Astrocyte (in vitro differentiated cells and primary cell): ENCODE results near the gene TACR2. TPM values are rescaled to one million over a fixed set of nuclear protein-coding genes. Genes with fewer than 3 reads are reported as not detected.

Experiments used
- DNase-seq: peaks from one replicate; pipeline ENCODE4 v3.0.0-alpha.2; 2010; ENCODE audit warnings: low read depth
- FAIRE-seq: peaks from 2 replicates; lab custom pipeline; 2011; peaks lifted over from hg19 to GRCh38; lab: Jason Lieb, UNC
- H2AFZ ChIP-seq: 2 replicates; pipeline ENCODE4 v1.6.0; 2012; ENCODE audit warnings: low read depth, low read length, inconsistent platforms
- H3K27ac ChIP-seq: 2 replicates; pipeline ENCODE4 v1.5.1; 2011; ENCODE audit warnings: low read depth, low read length, inconsistent platforms
- H3K27me3 ChIP-seq: 2 replicates; pipeline ENCODE4 v1.6.0; 2011; ENCODE audit warnings: low read length, inconsistent platforms; ENCODE audit not compliant: insufficient read depth
- H3K36me3 ChIP-seq: 2 replicates; pipeline ENCODE4 v1.5.1; 2011; ENCODE audit warnings: low read length, inconsistent platforms; ENCODE audit not compliant: insufficient read depth
- H3K4me1 ChIP-seq: 2 replicates; pipeline ENCODE4 v1.5.1; 2011; ENCODE audit warnings: low read length, inconsistent platforms; ENCODE audit not compliant: insufficient read depth
- H3K4me2 ChIP-seq: 2 replicates; pipeline ENCODE4 v1.6.0; 2012; ENCODE audit warnings: low read length, inconsistent platforms
- H3K4me3 ChIP-seq: 2 replicates; pipeline ENCODE4 v1.5.1; 2011; ENCODE audit warnings: low read depth, mild to moderate bottlenecking, low read length, inconsistent platforms; ENCODE audit not compliant: insufficient read depth
- H3K79me2 ChIP-seq: 2 replicates; pipeline ENCODE4 v1.6.0; 2012; ENCODE audit warnings: mild to moderate bottlenecking, low read length, inconsistent platforms; ENCODE audit not compliant: insufficient read depth
- H3K9ac ChIP-seq: 2 replicates; pipeline ENCODE4 v1.6.0; 2012; ENCODE audit warnings: mild to moderate bottlenecking, low read length, inconsistent platforms
- H3K9me3 ChIP-seq: 2 replicates; pipeline ENCODE4 v1.5.1; 2012; ENCODE audit warnings: low read depth, mild to moderate bottlenecking, low read length, inconsistent platforms; ENCODE audit not compliant: insufficient read depth
- H4K20me1 ChIP-seq: 2 replicates; pipeline ENCODE4 v1.6.0; 2012; ENCODE audit warnings: low read length, inconsistent platforms; ENCODE audit not compliant: insufficient read depth
- H3K27ac Mint-ChIP-seq: one replicate; pipeline ENCODE4 v1.8.0; 2021; ENCODE audit warnings: mild to moderate bottlenecking, mixed read lengths; ENCODE audit not compliant: unreplicated experiment
- H3K27me3 Mint-ChIP-seq: one replicate; pipeline ENCODE4 v1.8.0; 2021; ENCODE audit warnings: low read depth, mixed read lengths; ENCODE audit not compliant: unreplicated experiment
- H3K36me3 Mint-ChIP-seq: one replicate; pipeline ENCODE4 v1.8.0; 2021; ENCODE audit warnings: low read depth, mixed read lengths; ENCODE audit not compliant: unreplicated experiment
- H3K4me1 Mint-ChIP-seq: one replicate; pipeline ENCODE4 v1.8.0; 2021; ENCODE audit warnings: low read depth, mixed read lengths; ENCODE audit not compliant: unreplicated experiment
- H3K4me3 Mint-ChIP-seq: one replicate; pipeline ENCODE4 v1.8.0; 2021; ENCODE audit warnings: mild to moderate bottlenecking, moderate library complexity, mixed read lengths; ENCODE audit not compliant: unreplicated experiment
- H3K9me3 Mint-ChIP-seq: one replicate; pipeline ENCODE4 v1.8.0; 2021; ENCODE audit warnings: mild to moderate bottlenecking, mixed read lengths; ENCODE audit not compliant: unreplicated experiment
- EZH2 ChIP-seq: IDR thresholded peaks from 2 replicates; pipeline ENCODE4 v1.6.1; 2012; ENCODE audit warnings: mild to moderate bottlenecking, low read length, inconsistent platforms; ENCODE audit not compliant: insufficient read depth
- total RNA-seq: library from RNA; stranded (reverse); gene quantifications from 2 replicates; pipeline ENCODE4 v1.2.1, GENCODE V29; 2021
- TF ChIP-seq, protein P1 (sequence below): IDR thresholded peaks from 2 replicates; pipeline ENCODE4 v1.5.1; 2011; ENCODE audit warnings: low read depth, mild to moderate bottlenecking, inconsistent platforms, low read length, moderate library complexity; ENCODE audit not compliant: insufficient read depth

TACR2 gene
- total RNA-seq, 1 donor from 2014 or later, result not detected

DNA sequence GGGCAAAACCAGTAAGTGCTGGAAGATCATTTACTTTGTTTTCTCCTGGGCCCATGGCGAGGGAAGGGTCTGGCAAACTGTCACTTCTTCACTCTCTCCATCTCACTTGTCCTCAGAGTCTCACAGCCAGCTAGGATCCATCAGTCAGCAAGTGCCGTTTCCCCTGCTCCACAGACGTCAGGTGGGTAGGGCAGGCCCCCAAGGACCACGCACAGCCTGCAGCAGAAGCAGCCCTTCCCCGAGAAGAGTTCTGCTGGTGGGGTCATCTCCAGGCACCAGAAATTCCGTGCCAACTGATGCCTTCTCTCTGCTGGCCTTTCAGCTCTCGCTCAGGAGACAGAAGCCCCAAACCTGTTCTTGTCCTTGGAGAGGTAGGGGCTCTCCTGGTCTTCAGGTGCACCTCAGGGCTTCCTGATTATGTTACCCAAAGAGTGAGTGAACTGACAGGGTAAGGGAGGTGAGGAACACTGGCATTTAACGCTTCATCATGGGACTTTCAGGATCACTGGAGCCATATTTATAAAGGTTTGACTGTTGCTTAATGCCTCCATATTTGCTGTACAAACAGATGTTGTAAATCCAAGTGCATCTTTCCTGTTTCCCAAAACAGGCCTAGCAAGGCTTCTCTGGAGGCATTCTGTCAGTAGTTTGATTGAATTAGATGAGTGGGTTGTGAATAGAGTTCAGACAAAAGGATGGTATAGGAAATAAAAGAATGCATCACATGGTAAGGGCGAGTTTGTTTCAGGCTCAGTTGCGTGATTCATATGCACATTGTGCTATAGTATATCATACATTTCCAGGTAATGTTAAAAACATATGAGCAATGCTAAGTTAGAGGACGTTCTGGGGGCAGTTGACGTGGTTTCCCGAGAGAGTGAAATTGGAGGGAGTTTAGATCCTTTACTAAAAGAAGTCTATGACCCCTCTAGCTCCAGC, 20.9 kb upstream of the TACR2 start:
- Histone ChIP-seq H3K36me3 (no peaks in the 10 kb centered on the region), H3K27ac (no peak overlapping the region), H3K4me1 (peaks cover 5% of the 10 kb centered on the region), H3K4me3 (no peak overlapping the region), H2AFZ (no peak overlapping the region), H4K20me1 (no peaks in the 10 kb centered on the region), H3K27me3 (peaks cover 4% of the 10 kb centered on the region), H3K4me2 (no peak overlapping the region), H3K79me2 (no peaks in the 10 kb centered on the region), H3K9ac (no peak overlapping the region), H3K9me3 (no peaks in the 10 kb centered on the region)
- TF ChIP-seq, protein P1, sequence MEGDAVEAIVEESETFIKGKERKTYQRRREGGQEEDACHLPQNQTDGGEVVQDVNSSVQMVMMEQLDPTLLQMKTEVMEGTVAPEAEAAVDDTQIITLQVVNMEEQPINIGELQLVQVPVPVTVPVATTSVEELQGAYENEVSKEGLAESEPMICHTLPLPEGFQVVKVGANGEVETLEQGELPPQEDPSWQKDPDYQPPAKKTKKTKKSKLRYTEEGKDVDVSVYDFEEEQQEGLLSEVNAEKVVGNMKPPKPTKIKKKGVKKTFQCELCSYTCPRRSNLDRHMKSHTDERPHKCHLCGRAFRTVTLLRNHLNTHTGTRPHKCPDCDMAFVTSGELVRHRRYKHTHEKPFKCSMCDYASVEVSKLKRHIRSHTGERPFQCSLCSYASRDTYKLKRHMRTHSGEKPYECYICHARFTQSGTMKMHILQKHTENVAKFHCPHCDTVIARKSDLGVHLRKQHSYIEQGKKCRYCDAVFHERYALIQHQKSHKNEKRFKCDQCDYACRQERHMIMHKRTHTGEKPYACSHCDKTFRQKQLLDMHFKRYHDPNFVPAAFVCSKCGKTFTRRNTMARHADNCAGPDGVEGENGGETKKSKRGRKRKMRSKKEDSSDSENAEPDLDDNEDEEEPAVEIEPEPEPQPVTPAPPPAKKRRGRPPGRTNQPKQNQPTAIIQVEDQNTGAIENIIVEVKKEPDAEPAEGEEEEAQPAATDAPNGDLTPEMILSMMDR, result no peak
- no peak for TF ChIP-seq EZH2
- Mint-ChIP-seq H3K36me3 (no peaks in the 10 kb centered on the region), H3K27me3 (peaks cover 22% of the 10 kb centered on the region), H3K4me3 (no peak overlapping the region), H3K4me1 (peaks cover 4% of the 10 kb centered on the region), H3K27ac (no peak overlapping the region), H3K9me3 (peaks cover 8% of the 10 kb centered on the region)
- DNase-seq, result no peak
- FAIRE-seq, result no peak

DNA sequence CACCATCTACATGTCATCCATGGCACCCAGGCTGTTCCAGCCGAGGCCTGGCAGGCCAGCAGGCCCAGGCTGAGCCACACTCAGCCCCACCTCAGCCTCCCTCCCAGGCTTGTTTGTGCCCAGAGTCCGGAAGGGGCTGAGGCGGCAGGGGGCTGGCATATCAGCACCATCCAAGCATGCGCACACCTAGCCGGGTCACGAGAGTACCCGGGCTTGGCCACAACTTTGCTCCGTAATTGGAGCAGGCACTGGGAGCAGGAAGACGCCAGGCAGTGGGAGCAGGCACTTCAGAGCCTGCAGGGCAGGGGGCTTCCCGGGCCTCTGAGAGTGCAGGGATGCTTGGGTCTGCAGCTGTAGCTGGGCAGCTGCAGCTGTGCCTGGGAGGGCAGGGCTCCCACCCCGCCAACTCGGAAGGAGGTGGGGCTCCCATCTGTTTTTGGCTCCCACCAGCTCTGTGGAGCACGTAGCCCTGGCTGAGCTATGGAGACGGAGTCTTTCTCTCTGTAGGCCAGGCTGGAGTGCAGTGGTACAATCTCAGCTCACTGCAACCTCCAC, 19.3 kb upstream of the TACR2 start:
- H3K4me1 Mint-ChIP-seq, result peaks cover 4% of the 10 kb centered on the region
- H3K4me1 ChIP-seq, result peaks cover 5% of the 10 kb centered on the region
- H3K36me3 Mint-ChIP-seq, result no peaks in the 10 kb centered on the region
- no peak overlapping the region for H3K4me2 ChIP-seq
- no peak overlapping the region for H2AFZ ChIP-seq
- peaks cover 5% of the 10 kb centered on the region for H3K9me3 Mint-ChIP-seq
- no peaks in the 10 kb centered on the region for H3K9me3 ChIP-seq
- no peak overlapping the region for H3K27ac ChIP-seq
- no peak overlapping the region for H3K27ac Mint-ChIP-seq
- H3K4me3 ChIP-seq, result no peak overlapping the region
- DNase-seq (no peak), FAIRE-seq (no peak)
- H3K36me3 ChIP-seq, result no peaks in the 10 kb centered on the region
- no peaks in the 10 kb centered on the region for H4K20me1 ChIP-seq
- no peak for TF ChIP-seq EZH2
- TF ChIP-seq, protein P1, result no peak
- no peak overlapping the region for H3K9ac ChIP-seq
- peaks cover 4% of the 10 kb centered on the region for H3K27me3 ChIP-seq
- no peaks in the 10 kb centered on the region for H3K79me2 ChIP-seq
- no peak overlapping the region for H3K4me3 Mint-ChIP-seq
- H3K27me3 Mint-ChIP-seq, result peaks cover 18% of the 10 kb centered on the region

DNA sequence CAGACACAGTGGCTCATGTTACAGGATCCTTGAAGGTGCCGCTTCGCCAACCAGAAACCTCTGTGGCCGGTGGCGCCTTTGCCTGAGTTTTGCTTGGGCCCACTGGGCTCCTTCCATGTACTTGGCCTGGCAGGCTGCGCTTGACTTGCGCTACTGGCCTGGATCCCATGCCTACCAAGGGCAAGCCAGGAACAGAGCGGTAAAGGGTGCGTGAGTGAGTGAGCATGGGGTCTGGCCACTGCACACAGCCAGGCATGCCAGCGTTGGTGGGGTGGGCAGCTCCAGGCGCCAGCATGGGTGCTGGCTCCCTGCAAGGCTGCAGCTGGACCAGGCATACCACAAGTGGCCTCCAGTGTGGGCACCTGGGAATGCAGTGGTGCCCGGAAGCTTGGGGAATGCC, 18.2 kb upstream of the TACR2 start:
- Mint-ChIP-seq H3K4me1 (peaks cover 4% of the 10 kb centered on the region), H3K27ac (no peak overlapping the region), H3K4me3 (no peak overlapping the region), H3K27me3 (peaks cover 18% of the 10 kb centered on the region), H3K9me3 (peaks cover 5% of the 10 kb centered on the region), H3K36me3 (no peaks in the 10 kb centered on the region)
- FAIRE-seq, result no peak
- Histone ChIP-seq H3K9ac (no peak overlapping the region), H3K4me3 (no peak overlapping the region), H3K27ac (no peak overlapping the region), H2AFZ (no peak overlapping the region), H3K36me3 (no peaks in the 10 kb centered on the region), H3K4me1 (peaks cover 5% of the 10 kb centered on the region), H3K4me2 (no peak overlapping the region), H3K79me2 (no peaks in the 10 kb centered on the region), H3K27me3 (peaks cover 4% of the 10 kb centered on the region), H4K20me1 (no peaks in the 10 kb centered on the region), H3K9me3 (no peaks in the 10 kb centered on the region)
- DNase-seq, result no peak
- TF ChIP-seq EZH2, result no peak
- TF ChIP-seq, protein P1, result no peak
